ENCODE data around the gene CCDC138.

DNA sequence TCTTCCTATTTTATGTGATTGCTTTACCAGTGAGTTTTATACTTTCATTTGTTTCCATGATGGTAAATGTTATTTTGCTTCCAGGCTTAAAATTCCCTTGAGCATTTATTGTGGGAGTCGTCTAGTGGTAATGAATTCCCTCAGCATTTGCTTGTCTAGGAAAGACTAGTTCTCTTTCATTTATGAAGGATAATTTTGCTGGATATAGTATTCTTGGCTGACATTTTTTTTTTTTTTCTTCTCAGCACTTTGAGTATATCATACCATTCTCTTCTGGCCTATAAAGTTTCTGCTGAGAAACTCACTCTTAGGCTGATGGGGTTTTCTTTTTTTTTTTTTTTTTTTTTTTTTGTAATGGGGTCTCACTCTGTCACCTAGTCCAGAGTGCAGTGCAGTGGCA is 103.3 kb downstream of the CCDC138 start:
- TF ChIP-seq, protein P1, sequence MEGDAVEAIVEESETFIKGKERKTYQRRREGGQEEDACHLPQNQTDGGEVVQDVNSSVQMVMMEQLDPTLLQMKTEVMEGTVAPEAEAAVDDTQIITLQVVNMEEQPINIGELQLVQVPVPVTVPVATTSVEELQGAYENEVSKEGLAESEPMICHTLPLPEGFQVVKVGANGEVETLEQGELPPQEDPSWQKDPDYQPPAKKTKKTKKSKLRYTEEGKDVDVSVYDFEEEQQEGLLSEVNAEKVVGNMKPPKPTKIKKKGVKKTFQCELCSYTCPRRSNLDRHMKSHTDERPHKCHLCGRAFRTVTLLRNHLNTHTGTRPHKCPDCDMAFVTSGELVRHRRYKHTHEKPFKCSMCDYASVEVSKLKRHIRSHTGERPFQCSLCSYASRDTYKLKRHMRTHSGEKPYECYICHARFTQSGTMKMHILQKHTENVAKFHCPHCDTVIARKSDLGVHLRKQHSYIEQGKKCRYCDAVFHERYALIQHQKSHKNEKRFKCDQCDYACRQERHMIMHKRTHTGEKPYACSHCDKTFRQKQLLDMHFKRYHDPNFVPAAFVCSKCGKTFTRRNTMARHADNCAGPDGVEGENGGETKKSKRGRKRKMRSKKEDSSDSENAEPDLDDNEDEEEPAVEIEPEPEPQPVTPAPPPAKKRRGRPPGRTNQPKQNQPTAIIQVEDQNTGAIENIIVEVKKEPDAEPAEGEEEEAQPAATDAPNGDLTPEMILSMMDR (IDR thresholded peaks at IDR 0.05) = no peak
- no peak for TF ChIP-seq POLR2A (IDR thresholded peaks at IDR 0.05; ENCODE audit: low read depth)
- TF ChIP-seq EP300 (IDR thresholded peaks at IDR 0.05) = no peak
